ENCODE results near the gene MTARC2.
"Not testable (repeated sequence)": the region's sequence is repeated elsewhere in the genome, so short reads cannot be mapped to it uniquely, and the experiment has no call there.

DNA sequence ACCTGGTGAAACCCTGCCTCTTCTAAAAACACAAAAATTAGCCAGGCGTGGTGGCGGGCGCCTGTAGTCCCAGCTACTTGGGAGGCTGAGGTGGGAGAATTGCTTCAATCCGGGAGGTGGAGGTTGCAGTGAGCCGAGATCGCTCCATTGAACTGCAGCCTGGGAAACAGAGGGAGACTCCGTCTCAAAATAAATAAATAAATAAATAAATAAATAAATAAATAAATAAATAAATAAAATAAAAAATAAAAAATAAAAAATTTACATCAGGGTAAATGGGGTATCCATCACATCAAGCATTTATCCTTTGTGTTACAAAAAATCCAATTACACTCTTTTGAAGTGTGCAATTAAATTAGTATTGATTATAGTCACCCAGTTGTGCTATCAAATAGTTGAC lies 11.8 kb upstream of the MTARC2 start:
- TF ChIP-seq, protein P1, sequence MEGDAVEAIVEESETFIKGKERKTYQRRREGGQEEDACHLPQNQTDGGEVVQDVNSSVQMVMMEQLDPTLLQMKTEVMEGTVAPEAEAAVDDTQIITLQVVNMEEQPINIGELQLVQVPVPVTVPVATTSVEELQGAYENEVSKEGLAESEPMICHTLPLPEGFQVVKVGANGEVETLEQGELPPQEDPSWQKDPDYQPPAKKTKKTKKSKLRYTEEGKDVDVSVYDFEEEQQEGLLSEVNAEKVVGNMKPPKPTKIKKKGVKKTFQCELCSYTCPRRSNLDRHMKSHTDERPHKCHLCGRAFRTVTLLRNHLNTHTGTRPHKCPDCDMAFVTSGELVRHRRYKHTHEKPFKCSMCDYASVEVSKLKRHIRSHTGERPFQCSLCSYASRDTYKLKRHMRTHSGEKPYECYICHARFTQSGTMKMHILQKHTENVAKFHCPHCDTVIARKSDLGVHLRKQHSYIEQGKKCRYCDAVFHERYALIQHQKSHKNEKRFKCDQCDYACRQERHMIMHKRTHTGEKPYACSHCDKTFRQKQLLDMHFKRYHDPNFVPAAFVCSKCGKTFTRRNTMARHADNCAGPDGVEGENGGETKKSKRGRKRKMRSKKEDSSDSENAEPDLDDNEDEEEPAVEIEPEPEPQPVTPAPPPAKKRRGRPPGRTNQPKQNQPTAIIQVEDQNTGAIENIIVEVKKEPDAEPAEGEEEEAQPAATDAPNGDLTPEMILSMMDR (IDR thresholded peaks at IDR 0.05 in 8 of 11, conservative IDR thresholded peaks at IDR 0.05 in 3 of 11) = not testable (repeated sequence)
- not testable (repeated sequence) for TF ChIP-seq POLR2AphosphoS5, POLR2A (IDR thresholded peaks at IDR 0.05)

All from spleen (tissue), 7 donors.